ENCODE data around the gene CBL. TPM values are rescaled to one million over a fixed set of nuclear protein-coding genes. Genes with fewer than 3 reads are reported as not detected.

The CBL gene
- total RNA-seq, 1 experiment from 2014 or later = 56.4 TPM

DNA sequence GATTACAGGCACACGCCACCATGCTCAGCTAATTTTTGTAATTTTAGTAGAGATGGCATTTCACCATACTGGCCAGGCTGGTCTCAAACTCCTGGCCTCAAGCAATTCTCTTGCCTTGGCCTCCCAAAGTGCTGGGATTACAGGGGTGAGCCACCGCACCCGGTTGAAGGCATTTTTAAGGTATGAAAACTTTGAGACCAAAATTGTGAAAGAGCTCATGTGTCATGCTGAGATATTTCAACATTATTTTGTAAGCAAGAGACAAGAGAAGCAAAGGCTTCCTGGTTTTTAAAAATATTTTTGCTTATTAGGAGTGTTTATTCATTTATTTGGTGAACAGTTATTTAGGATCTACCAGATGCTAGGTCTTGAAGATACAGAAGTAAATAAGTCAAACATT, 14.0 kb upstream of the CBL start:
- Mint-ChIP-seq H3K4me1 (peaks cover 17 to 28% of the 10 kb centered on the region in 2 experiments), H3K36me3 (ENCODE audit: insufficient read depth in 1 of 3, low read depth in 3 of 3) (no peaks in the 10 kb centered on the region; a peak in 1 of 7 replicates), H3K27ac (no peak overlapping the region), H3K27me3 (ENCODE audit: low read depth) (no peaks in the 10 kb centered on the region; the same call in none of the 2 replicates), H3K9me3 (no peaks in the 10 kb centered on the region; a peak in 1 of 5 replicates), H3K4me3 (no peak overlapping the region)
- no peak overlapping the region for H2BK15ac ChIP-seq (ENCODE audit: low read depth, low read length)
- no CpG with 5 or more reads among the region's 3 CpGs for WGBS (ENCODE audit: extremely low coverage, insufficient read length, low lambda C conversion rate)
- no peak overlapping the region for H3K4me2 ChIP-seq (ENCODE audit: insufficient read depth, insufficient read length, low read length)
- no peaks in the 10 kb centered on the region for H3K9me3 ChIP-seq (ENCODE audit: control insufficient read depth, low read depth, low read length)
- no peak for DNase-seq
- H3K56ac ChIP-seq (ENCODE audit: insufficient read length, low read depth, low read length) = no peak overlapping the region
- H3K9ac ChIP-seq (ENCODE audit: extremely low read depth, insufficient read length, low read length) = no peak overlapping the region
- no peak overlapping the region for H2BK5ac ChIP-seq (ENCODE audit: insufficient read length, low read length)
- no peak overlapping the region for H3K4ac ChIP-seq (ENCODE audit: low read depth, low read length)
- H4K5ac ChIP-seq (ENCODE audit: insufficient read length, low read depth, low read length) = no peak overlapping the region
- no peak overlapping the region for H3K18ac ChIP-seq (ENCODE audit: insufficient read length, low read depth, low read length)
- H3K23me2 ChIP-seq (ENCODE audit: insufficient read length, low read depth, low read length, poor library complexity, severe bottlenecking) = no peaks in the 10 kb centered on the region
- H4K8ac ChIP-seq (replicated peaks; ENCODE audit: insufficient read length, low read depth, low read length) = no peak overlapping the region
- no peak overlapping the region for H2AFZ ChIP-seq (ENCODE audit: low read length)
- no peaks in the 10 kb centered on the region for H4K20me1 ChIP-seq (ENCODE audit: control insufficient read depth, insufficient read depth, insufficient read length)
- no peaks in the 10 kb centered on the region for H3K27me3 ChIP-seq (ENCODE audit: insufficient read depth, low read length)
- H3T11ph ChIP-seq (ENCODE audit: low read length) = no peak overlapping the region
- no peak overlapping the region for H2BK12ac ChIP-seq (ENCODE audit: insufficient read length, low read depth, low read length)
- no peak overlapping the region for H2BK20ac ChIP-seq (ENCODE audit: low read depth, low read length, poor library complexity, severe bottlenecking)
- no peak overlapping the region for H2BK120ac ChIP-seq (ENCODE audit: low read depth, low read length, poor library complexity, severe bottlenecking)
- peaks cover 2% of the 10 kb centered on the region; the same call in 1 of the 2 replicates for H3K4me1 ChIP-seq (ENCODE audit: insufficient read depth, low read length)
- no peaks in the 10 kb centered on the region for H3K79me1 ChIP-seq (ENCODE audit: insufficient read depth, low read depth, low read length, poor library complexity, severe bottlenecking)
- no peak overlapping the region for H3K23ac ChIP-seq (ENCODE audit: insufficient read length, low read depth, low read length)
- H3K27ac ChIP-seq (ENCODE audit: insufficient read length, low read depth, low read length) = no peak overlapping the region
- no peak overlapping the region for H2AK5ac ChIP-seq (ENCODE audit: insufficient read length, low read length)
- TF ChIP-seq, protein P1, sequence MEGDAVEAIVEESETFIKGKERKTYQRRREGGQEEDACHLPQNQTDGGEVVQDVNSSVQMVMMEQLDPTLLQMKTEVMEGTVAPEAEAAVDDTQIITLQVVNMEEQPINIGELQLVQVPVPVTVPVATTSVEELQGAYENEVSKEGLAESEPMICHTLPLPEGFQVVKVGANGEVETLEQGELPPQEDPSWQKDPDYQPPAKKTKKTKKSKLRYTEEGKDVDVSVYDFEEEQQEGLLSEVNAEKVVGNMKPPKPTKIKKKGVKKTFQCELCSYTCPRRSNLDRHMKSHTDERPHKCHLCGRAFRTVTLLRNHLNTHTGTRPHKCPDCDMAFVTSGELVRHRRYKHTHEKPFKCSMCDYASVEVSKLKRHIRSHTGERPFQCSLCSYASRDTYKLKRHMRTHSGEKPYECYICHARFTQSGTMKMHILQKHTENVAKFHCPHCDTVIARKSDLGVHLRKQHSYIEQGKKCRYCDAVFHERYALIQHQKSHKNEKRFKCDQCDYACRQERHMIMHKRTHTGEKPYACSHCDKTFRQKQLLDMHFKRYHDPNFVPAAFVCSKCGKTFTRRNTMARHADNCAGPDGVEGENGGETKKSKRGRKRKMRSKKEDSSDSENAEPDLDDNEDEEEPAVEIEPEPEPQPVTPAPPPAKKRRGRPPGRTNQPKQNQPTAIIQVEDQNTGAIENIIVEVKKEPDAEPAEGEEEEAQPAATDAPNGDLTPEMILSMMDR (conservative IDR thresholded peaks at IDR 0.05) = no peak
- no peaks in the 10 kb centered on the region for H3K79me2 ChIP-seq (ENCODE audit: insufficient read depth, low read length)
- no peak overlapping the region for H3K14ac ChIP-seq (ENCODE audit: insufficient read depth, low read length)
- H4K91ac ChIP-seq (ENCODE audit: insufficient read length, low read depth, low read length) = no peak overlapping the region

Data from H9 (cell line).